Measurements from ENCODE around the gene SLC22A3.
"Not testable (repeated sequence)": the region's sequence is repeated elsewhere in the genome, so short reads cannot be mapped to it uniquely, and the experiment has no call there.

Gene SLC22A3

GRCh38 chr6:160336200-160336599 lies 12.0 kb upstream of the SLC22A3 start:
- no peak for DNase-seq (ENCODE audit: low read depth in 2 of 2)

GRCh38 chr6:160337301-160337700 lies 10.9 kb upstream of the SLC22A3 start:
- no peak for DNase-seq (ENCODE audit: low read depth in 2 of 2)

DNA sequence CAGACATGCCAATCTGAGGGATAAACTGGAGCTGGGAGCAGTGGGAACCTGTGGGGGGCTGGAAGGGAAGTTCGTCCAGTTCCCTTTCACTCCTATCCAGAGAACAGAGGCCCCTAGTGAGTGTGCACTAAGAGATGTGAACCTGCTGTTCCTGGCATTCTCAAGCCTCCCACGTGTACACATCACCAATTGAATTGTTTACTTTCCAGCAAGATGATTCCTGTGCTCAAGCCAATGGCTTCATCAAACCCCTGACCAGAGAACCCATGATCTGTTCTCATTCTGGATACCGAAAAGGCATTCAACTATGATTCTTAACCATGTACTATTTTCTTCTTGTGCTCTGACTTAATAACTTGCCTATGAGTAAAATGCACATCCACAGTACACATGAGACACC lies 10.2 kb upstream of the SLC22A3 start:
- no peak for DNase-seq (ENCODE audit: low read depth in 2 of 2)

DNA sequence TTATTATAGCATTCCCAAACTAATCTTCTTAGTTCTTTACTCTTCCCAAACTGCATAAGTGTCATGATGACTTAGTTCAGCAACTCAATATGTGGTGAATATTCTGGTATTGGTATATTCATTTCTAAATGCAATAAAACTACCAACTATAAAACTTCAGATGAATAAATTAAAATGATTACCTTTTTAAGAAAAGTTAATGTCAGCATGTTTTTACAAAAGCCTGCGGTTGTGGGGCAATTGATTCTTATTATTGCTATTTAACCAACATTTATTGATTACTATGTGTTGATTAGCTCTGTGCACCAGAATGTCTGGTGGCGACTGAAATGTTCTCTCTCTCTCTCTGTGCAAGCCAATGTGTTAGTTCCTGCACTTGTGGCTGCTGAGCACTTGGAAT lies 5.0 kb upstream of the SLC22A3 start:
- no peak for DNase-seq (ENCODE audit: low read depth in 2 of 2)

- no peak for DNase-seq (ENCODE audit: low read depth in 2 of 2)
Measured at GRCh38 chr6:160344271-160344670, 3.9 kb upstream of the SLC22A3 start.

- no peak for DNase-seq (ENCODE audit: low read depth in 2 of 2)
Measured at GRCh38 chr6:160347259-160348222, 637 bp upstream of the SLC22A3 start.

DNA sequence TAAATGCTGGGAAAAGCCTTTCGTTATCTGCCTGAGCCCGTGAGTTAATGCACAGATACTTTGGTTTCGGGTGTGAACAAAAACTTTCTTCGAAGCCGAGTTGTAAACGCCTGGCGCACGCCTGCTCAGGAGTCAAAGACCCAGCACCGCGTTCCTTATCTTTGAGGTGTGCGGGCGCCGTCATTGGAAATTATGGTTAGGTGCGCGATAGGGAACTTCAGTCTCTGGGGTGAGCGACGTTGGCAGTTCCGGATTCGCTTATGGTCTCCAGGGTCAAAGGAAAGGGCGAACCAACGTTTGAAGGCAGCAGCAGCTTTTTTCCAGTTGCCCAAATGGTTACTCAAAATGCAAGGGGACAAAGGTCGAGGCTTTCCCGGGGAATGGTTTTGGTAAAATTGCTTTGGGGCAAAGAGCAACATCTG lies 853 bp downstream of the SLC22A3 start:
- no peak for DNase-seq (ENCODE audit: low read depth in 2 of 2)

DNA sequence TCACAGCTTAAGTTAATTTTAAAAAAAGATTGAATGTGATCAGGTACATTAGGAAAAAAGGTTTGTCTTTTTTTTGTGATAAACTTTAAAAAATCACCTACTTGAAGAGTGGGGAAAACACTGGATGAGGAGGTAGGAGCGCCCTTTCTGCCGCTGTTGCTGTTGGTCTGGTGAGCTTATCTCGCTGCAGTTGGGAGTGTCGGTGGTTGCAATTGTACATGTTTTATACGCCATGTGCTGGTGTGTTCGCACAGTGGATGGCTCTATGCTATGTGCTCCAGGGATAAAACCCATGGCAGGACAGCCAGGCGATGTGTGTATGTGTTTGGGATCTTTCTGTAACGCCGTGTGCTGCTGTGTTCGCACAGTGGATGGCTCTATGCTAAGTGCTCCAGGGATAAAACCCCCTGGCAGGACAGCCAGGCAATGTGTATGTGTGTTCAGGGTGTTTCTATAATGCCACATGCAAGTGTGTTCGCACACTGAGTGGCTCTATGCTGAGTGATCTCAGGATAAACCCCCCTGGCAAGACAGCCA lies 1.7 kb downstream of the SLC22A3 start:
- no peak for DNase-seq (ENCODE audit: low read depth in 2 of 2)

- no peak for DNase-seq (ENCODE audit: low read depth in 2 of 2)
Measured at GRCh38 chr6:160353950-160354496, 5.8 kb downstream of the SLC22A3 start.

DNA sequence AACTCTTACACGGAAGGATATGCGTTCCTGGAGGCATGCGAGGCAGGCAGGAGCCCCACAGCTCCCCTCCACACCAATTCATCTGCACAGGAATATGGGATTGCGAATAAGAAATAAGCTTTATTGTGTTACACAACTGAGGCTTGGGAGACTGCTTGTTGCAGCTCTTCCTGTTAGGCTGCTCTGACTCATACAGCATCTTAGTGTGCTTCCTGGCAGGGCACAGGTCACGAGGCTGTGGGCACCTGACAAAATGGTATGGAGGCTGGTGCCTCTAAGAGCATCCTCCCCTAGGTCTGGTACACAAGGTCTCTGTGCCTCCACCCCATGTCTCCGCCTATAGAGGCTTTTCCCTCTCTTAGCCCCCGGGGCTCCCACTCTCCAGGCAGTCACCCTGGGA lies 6.8 kb downstream of the SLC22A3 start:
- DNase-seq (ENCODE audit: low read depth in 2 of 2), result no peak

DNA sequence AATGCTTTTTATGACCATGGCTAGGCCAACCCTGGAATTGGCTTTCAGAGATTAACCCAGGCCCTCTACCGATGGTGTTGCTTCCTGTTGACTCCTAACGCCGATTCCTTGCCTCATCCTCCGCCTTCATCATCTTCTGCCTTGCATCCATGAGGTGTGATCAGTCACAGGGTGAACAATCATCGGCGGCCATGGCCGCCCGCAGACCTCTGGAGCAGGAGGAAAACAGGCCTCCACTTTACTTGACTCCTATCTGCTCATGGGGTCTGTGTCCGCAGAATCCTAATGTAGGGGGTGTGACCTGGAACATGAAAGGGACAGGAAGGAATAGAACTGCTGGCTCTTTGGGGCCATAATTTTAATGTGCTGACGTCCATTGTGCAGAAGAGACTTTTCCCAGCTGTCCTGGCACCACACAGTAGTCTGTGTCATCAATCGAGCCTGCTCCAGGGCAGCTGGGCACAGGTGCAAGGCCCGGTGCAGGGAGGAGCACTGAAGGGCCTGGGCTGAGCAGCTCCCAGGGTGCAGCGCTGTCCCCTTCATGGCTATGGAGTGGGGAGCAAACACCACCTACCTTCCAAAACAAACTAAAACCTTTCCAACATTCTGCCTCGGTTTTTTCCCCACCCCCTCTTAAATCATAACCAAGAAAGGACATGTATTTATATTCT lies 8.0 kb downstream of the SLC22A3 start:
- DNase-seq (ENCODE audit: low read depth in 2 of 2), result no peak

GRCh38 chr6:160357088-160357487 lies 8.9 kb downstream of the SLC22A3 start:
- DNase-seq (ENCODE audit: low read depth in 2 of 2), result no peak

DNA sequence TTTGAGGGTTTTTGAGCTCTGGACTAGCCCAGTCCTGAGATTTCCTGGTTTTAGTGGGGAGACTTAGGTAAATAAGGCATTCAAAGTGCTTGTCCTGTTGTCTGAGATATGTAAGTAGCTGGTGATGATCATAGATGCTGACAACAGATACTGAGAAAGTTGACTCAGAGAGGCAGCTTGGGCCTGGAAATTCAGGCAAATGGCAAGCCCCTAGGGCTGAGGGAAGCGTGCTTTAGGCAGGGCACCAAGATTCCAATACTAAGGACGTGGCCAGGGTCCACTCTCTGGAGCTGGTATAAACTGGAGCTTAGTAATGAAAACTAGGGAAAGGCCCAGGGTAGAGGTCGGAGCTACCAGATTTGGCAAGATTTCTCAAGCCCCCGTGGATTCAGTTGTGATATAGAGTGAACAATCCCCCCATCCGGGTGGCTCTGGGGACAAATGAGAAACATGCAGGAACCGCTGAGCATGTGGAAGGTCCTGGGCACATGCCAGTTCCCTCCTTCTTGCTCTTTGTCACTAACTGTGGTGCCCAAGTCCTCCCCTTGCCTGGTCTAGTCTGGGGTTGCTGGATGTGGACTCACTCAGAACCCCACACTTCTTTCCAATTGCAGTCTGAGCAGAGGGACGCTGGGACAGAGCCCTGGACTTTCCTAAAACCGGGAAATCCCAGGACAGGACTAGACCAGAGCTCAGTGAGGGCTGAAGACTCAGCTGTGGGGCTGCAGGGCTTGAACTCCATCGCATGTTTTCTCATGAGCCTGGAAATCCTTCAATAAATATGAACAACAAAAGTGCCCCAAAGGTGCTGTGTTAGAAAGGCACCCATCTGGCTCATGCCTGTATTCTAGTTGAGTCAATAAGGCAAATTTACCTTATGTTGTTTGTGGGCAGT lies 10.3 kb downstream of the SLC22A3 start:
- no peak for DNase-seq (ENCODE audit: low read depth in 2 of 2)

DNA sequence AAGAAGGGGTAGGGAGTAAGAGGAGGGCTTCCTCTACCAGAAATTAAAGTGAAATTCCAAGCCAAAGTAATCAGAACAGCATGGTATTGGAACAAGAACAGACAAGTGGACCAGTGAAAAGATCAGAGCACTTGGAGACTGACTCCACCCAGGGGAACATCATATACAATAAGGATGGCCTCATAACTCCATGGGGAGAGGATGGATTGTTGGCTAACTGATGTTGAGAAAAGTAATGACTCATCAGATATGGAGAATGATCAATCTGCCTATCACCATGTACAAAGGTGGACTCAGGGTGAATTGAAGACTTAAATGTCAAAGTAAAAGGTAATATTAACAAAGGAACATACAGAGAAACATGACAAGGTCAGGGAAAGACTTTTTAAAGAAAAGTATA lies 12.8 kb downstream of the SLC22A3 start:
- DNase-seq (ENCODE audit: low read depth in 2 of 2), result no peak

DNA sequence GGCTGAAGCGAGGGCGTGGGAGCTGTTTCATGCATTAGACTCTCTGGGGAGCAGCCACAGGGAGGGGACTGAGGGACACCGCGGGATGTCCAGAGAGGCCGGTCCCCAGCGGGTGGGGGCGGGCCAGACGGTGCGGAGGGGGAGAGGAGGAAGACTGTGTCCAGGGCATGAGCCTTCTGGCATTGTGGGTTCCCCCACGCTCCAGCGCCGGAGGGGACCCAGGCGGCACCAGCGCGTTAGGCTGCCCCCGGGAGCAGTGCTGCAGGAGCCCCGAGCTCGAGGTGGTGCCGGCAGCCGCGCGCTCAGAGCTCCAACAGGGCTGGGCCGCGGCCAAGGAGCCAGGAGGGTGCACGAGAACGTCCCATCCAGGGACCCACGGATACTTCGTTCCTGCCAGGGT lies 14.4 kb downstream of the SLC22A3 start:
- DNase-seq (ENCODE audit: low read depth in 2 of 2), result no peak

DNA sequence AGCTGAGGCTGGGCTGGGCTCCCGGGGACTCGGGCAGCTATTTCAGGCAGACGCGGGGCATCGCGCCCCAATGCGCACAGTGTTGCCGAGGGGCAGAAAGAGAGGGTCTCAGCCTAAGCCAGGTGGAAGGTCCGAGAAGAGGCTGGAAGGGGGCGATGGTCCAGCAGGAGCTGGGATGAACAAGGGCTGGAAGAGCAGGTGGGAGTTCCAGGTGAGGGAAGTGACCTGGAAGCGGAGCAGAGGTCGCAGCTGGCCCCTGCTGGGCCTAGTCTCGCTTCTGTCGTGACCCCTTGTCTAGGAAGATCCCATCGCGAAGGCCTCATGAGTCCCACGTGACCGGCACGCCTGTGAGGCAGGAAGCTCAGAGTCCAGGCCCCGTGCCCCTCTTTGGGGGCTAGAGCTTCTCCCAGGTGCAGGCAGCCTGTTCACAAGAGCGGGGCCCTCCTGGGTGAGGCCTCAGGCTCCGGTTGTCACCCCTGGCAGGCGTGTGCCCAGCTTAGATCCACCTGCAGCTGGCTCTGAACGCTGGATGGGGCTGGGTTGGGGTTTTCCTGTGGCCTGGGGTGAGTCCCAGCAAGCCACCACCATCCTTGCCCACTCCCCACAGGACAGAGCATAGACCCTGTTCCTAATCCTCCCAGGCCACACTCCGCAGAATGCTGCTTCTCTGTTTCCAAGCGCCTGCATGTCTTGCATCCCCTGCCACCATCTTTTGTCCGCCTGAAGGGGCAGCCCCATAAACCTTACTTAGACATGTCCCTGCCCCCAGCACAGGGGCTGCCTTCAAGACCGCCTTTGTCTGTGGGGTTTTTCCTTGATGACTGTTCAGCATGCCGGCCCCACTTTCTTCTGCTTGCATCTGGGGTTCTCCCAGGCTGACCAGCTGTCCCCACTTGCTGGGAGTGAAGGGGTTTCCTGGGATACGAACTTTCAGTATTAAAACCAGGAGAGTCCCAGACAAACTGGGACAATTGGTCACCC lies 15.1 kb downstream of the SLC22A3 start:
- DNase-seq (ENCODE audit: low read depth in 2 of 2), result no peak

DNA sequence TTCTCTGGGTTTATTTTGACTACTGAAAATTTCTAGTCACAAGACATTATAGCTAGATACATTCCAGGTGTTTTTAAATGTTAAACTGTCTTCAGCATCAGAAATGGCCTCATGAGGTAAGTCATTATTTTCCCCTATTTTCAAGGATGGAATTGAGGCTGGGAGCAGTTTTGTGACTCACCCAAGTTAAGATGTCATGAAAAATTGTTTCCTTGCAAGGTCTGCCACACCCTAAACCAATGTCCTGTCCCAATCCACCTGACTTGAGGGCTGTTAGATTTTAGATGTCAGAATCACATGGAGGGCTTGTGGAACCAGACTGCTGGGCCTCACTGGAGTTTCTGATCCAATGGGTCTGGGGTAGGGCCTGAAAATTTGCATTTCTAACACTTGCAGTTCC lies 16.9 kb downstream of the SLC22A3 start:
- DNase-seq (ENCODE audit: low read depth in 2 of 2), result no peak

- DNase-seq (ENCODE audit: low read depth in 2 of 2), result no peak
Measured at GRCh38 chr6:160367798-160368547, 19.8 kb downstream of the SLC22A3 start.

GRCh38 chr6:160368670-160369069 lies 20.5 kb downstream of the SLC22A3 start:
- no peak for DNase-seq (ENCODE audit: low read depth in 2 of 2)

- not testable (repeated sequence) for DNase-seq (ENCODE audit: low read depth in 2 of 2)
Measured at GRCh38 chr6:160373601-160374000, 25.4 kb downstream of the SLC22A3 start.

Measured in stimulated activated CD4-positive, alpha-beta T cell treated with anti-CD3 and anti-CD28 coated beads, Interleukin-1b, Interleukin-23, amount 100 ng/mL, for 4 hours (primary cell).